HCT116 (cell line): Measurements from ENCODE around the gene SMG6. TPM values are rescaled to one million over a fixed set of nuclear protein-coding genes. Genes with fewer than 3 reads are reported as not detected.

Experiments used
- ATAC-seq: fragments of 200-7000 bp; cut with Tn5 transposase; 2 replicates; pipeline ENCODE4 v1.9.1; 2020; ENCODE audit warnings: mild to moderate bottlenecking, moderate library complexity
- BruUV-seq: library from RNA; stranded (reverse); fragments of 400-500 nt; replicated peaks from 2 replicates; lab custom pipeline; 2021; lab: Mats Ljungman, UMichigan
- CTCF ChIA-PET: fragments of 300-600 bp; sonication (Branson Sonifier 250); formaldehyde crosslinking; loops from one replicate; lab custom pipeline; 2021; ENCODE audit warnings: antibody characterized with exemption; lab: Charles Lee
- POLR2A ChIA-PET: fragments of 300-600, 350-600 bp; sonication (Branson Sonifier 250); formaldehyde crosslinking; loops from one replicate; lab custom pipeline; 2021; ENCODE audit warnings: antibody characterized with exemption; lab: Charles Lee
- RAD21 ChIA-PET, 2 experiments: fragments of 300-600 bp; sonication (Branson Sonifier 250); formaldehyde crosslinking; loops; one replicate each; lab custom pipeline; 2023; ENCODE audit warnings: low total read pairs in 2 of 2; ENCODE audit not compliant: uncharacterized antibody in 2 of 2, unreplicated experiment in 2 of 2, low non-redundant PET in 1 of 2; lab: Charles Lee
- DNase-seq: peaks from one replicate; pipeline ENCODE4 v3.0.0-alpha.2; 2010; ENCODE audit warnings: low read depth, low spot score
- H2AFZ ChIP-seq: fragments of 200-600 bp; shearing (Covaris generic), sonication (generic); 2 replicates; pipeline ENCODE4 v1.6.1; 2017; ENCODE audit warnings: low read depth, mixed run types, mixed read lengths, antibody characterized with exemption, low read length; ENCODE audit not compliant: poor library complexity, severe bottlenecking
- H3K27ac ChIP-seq: 2 replicates; pipeline ENCODE4 v1.5.1; 2012; ENCODE audit warnings: low read depth, low read length
- H3K27me3 ChIP-seq: fragments of 200-600 bp; sonication (generic); 2 replicates; pipeline ENCODE4 v1.6.1; 2016; ENCODE audit warnings: mixed run types, low read length, mixed read lengths; ENCODE audit not compliant: insufficient read depth
- H3K36me3 ChIP-seq, 2 experiments: fragments of 200-500 bp in 1 of 2; fragments of 200-600 bp in 1 of 2; sonication (Bioruptor generic) in 1 of 2; sonication (generic) in 1 of 2; 2 replicates each; pipeline versions ENCODE4 v1.5.1 to v1.6.1; 2014 to 2016; ENCODE audit warnings: low read length in 2 of 2, inconsistent platforms in 1 of 2, mixed read lengths in 1 of 2, mixed run types in 1 of 2; ENCODE audit not compliant: insufficient read depth in 2 of 2, control insufficient read depth in 1 of 2
- H3K4me1 ChIP-seq, 2 experiments: fragments of 200-600 bp in 1 of 2; sonication (generic) in 1 of 2; 2 replicates each; pipeline versions ENCODE4 v1.5.1 to v1.6.1; 2012 to 2017; ENCODE audit warnings: low read length in 2 of 2, inconsistent platforms in 1 of 2, mild to moderate bottlenecking in 1 of 2, mixed read lengths in 1 of 2, mixed run types in 1 of 2, moderate library complexity in 1 of 2; ENCODE audit not compliant: insufficient read depth in 2 of 2, control insufficient read depth in 1 of 2
- H3K4me2 ChIP-seq: fragments of 200-600 bp; sonication (generic); 2 replicates; pipeline ENCODE4 v1.6.1; 2017; ENCODE audit warnings: mixed run types, low read length, mixed read lengths
- H3K4me3 ChIP-seq, 2 experiments: fragments of 200-600 bp in 1 of 2; sonication (generic) in 1 of 2; replicated peaks in 1 of 2; 2 replicates each; pipeline ENCODE4 v1.5.1; 2011 to 2016; ENCODE audit warnings: low read length in 2 of 2, control low read depth in 1 of 2, low read depth in 1 of 2, mild to moderate bottlenecking in 1 of 2, mixed read lengths in 1 of 2, mixed run types in 1 of 2
- H3K79me2 ChIP-seq: fragments of 200-600 bp; sonication (generic); 2 replicates; pipeline ENCODE4 v1.6.1; 2017; ENCODE audit warnings: mild to moderate bottlenecking, mixed run types, low read length, moderate library complexity, mixed read lengths; ENCODE audit not compliant: insufficient read depth
- H3K9ac ChIP-seq: fragments of 200-600 bp; sonication (generic); 2 replicates; pipeline ENCODE4 v1.6.1; 2016; ENCODE audit warnings: low read length, mixed read lengths
- H3K9me2 ChIP-seq: fragments of 200-600 bp; sonication (generic), shearing (Covaris generic); 2 replicates; pipeline ENCODE4 v1.6.1; 2017; ENCODE audit warnings: mixed run types, mild to moderate bottlenecking, moderate library complexity; ENCODE audit not compliant: insufficient read depth
- H3K9me3 ChIP-seq, 2 experiments: fragments of 200-500 bp in 1 of 2; fragments of 200-600 bp in 1 of 2; sonication (Bioruptor generic) in 1 of 2; sonication (generic) in 1 of 2; 2 replicates each; pipeline ENCODE4 v1.6.1; 2014 to 2017; ENCODE audit warnings: low read length in 2 of 2, mixed read lengths in 2 of 2, inconsistent platforms in 1 of 2, low read depth in 1 of 2, mild to moderate bottlenecking in 1 of 2, mixed run types in 1 of 2, moderate library complexity in 1 of 2; ENCODE audit not compliant: control insufficient read depth in 1 of 2, insufficient read depth in 1 of 2
- H4K20me1 ChIP-seq: fragments of 200-600 bp; sonication (generic), shearing (Covaris generic); 2 replicates; pipeline ENCODE4 v1.6.1; 2017; ENCODE audit warnings: mixed run types, mild to moderate bottlenecking, moderate library complexity; ENCODE audit not compliant: insufficient read depth
- ATF3 ChIP-seq: IDR thresholded peaks from 2 replicates; pipeline ENCODE4 v1.6.1; 2012
- CEBPB ChIP-seq: IDR thresholded peaks from 2 replicates; pipeline ENCODE4 v1.6.1; 2012; ENCODE audit warnings: low read depth
- EGR1 ChIP-seq: IDR thresholded peaks from 2 replicates; pipeline ENCODE4 v1.6.1; 2012; ENCODE audit warnings: low read depth
- ELF1 ChIP-seq: IDR thresholded peaks from 2 replicates; pipeline ENCODE4 v1.6.1; 2012; ENCODE audit warnings: low read depth, borderline replicate concordance
- EZH2 ChIP-seq: fragments of 200-600 bp; sonication (generic); IDR thresholded peaks from 2 replicates; pipeline ENCODE4 v1.6.1; 2017; ENCODE audit warnings: antibody characterized with exemption, mixed run types
- EZH2phosphoT487 ChIP-seq: fragments of 200-600 bp; IDR thresholded peaks from 2 replicates; pipeline ENCODE4 v1.6.1; 2018; ENCODE audit warnings: antibody characterized with exemption, borderline replicate concordance
- POLR2A ChIP-seq: IDR thresholded peaks from 2 replicates; pipeline ENCODE4 v1.7.0; 2011; ENCODE audit warnings: borderline replicate concordance; ENCODE audit not compliant: insufficient read depth, insufficient read length; ENCODE audit errors: extremely low read depth
- POLR2AphosphoS5 ChIP-seq: IDR thresholded peaks from 2 replicates; pipeline ENCODE4 v1.6.1; 2011; ENCODE audit warnings: mild to moderate bottlenecking, low read depth, low read length, moderate library complexity
- SIN3A ChIP-seq: IDR thresholded peaks from 2 replicates; pipeline ENCODE4 v1.6.1; 2012; ENCODE audit warnings: low read depth
- SP1 ChIP-seq: IDR thresholded peaks from 2 replicates; pipeline ENCODE4 v1.6.1; 2012; ENCODE audit warnings: low read depth
- TCF7L2 ChIP-seq: IDR thresholded peaks from 2 replicates; pipeline ENCODE4 v1.7.0; 2011; ENCODE audit warnings: borderline replicate concordance, inconsistent platforms; ENCODE audit not compliant: insufficient read depth, insufficient read length; ENCODE audit errors: extremely low read depth
- YY1 ChIP-seq: IDR thresholded peaks from 2 replicates; pipeline ENCODE4 v1.6.1; 2011; ENCODE audit warnings: low read length, low read depth, moderate library complexity, mild to moderate bottlenecking; ENCODE audit not compliant: insufficient replicate concordance; ENCODE audit errors: extremely low read depth
- ZFX ChIP-seq: fragments of 450-650 bp; IDR thresholded peaks from 2 replicates; pipeline ENCODE4 v1.6.1; 2017
- intact Hi-C: fragments of 100-400 bp; cut with micrococcal nuclease; formaldehyde crosslinking; loops from 2 replicates; pipeline ENCODE4 v1.10.0; 2022
- total RNA-seq: library from RNA; stranded (reverse); gene quantifications from one replicate; pipeline ENCODE4 v1.2.1, GENCODE V29; 2021; ENCODE audit not compliant: unreplicated experiment
- TF ChIP-seq, protein P1 (sequence below): IDR thresholded peaks from 2 replicates; pipeline ENCODE4 v1.6.1; 2011; ENCODE audit warnings: mild to moderate bottlenecking, low read length, moderate library complexity; ENCODE audit not compliant: insufficient replicate concordance; ENCODE audit errors: extremely low read depth

SMG6 gene
- total RNA-seq, 1 experiment from 2014 or later: 23.1 TPM

- intact Hi-C loops: loop anchor here (5.0 kb wide), 1 partner anchor 70 kb away; no protein-coding TSS in a partner anchor
- peak within 1 kb of the TSS; percentile 61 for H2AFZ ChIP-seq
- peak; percentile 68 for ATAC-seq
These were observed 33.4 kb upstream of the SMG6 start, which contains the start of gene SGSM2 for GRCh38 chr17:2336852-2337543. SGSM2 (plus strand) TSS chr17:2337501; CDS start chr17:2337689, 188 bp downstream.

DNA sequence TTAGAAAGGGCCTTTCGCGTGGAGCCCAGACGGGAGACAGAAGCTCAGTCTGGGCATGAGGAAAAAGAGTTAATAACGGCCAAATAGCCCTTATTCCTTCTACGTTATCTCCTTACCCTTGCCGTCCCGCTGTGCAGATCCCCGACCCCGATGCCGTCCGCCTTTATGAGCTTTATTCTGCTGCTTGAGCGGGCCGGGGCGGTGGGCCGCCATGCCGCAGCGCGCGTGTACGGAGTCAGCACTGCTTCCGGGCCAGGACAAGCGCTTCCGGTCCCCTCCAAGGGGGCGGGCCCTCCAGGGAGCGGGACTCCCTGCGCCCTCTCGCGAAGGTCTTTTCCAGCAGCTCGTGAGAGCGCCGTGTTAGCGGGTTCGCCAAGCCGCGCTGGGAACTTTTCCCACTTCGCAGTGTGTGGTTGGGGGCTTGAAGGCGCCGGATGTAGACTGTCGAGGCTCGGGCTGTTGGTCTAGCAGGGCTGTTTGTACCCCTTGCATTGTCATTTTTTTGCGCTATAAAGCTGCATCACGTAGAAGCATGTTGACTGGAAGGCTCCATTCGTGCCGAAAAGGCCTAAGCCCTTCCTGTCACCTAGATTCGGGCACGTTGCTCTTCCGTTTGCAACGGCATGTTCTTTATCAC is 32.7 kb upstream of the SMG6 start, which contains the start of gene TSR1:
TSR1 (minus strand) TSS at position 243 of the 637 bp plus-strand sequence; CDS start at position 213, 30 bp downstream.
- H4K20me1 ChIP-seq: peaks cover 20% of the 10 kb centered on the region; the same call in 1 of the 2 replicates
- H3K79me2 ChIP-seq: peaks cover 70% of the 10 kb centered on the region
- intact Hi-C loops: loop anchor here (5.0 kb wide), 1 partner anchor 71 kb away; no protein-coding TSS in a partner anchor
- H3K9me3 ChIP-seq: no peaks in the 10 kb centered on the region
- H3K4me2 ChIP-seq: peak within 1 kb of the TSS; percentile 95
- H3K27ac ChIP-seq: peak within 1 kb of the TSS; percentile 86
- peaks cover 31 to 43% of the 10 kb centered on the region in 2 experiments for H3K36me3 ChIP-seq
- ATAC-seq (peak; percentile 81), DNase-seq (peak; percentile 74)
- ChIA-PET RAD21 (interaction anchor here in 1 of 2 experiments (1.2 kb wide), 1 partner anchor 57 kb away, joined by 3 read pairs; no protein-coding TSS in a partner anchor), POLR2A (interaction anchor here (0.9 to 1.5 kb wide), 10 partner anchors 10 to 71 kb away, joined by 3 to 6 read pairs (median 4); partner anchors contain the start of genes SMG6 and SRR), CTCF (interaction anchor here (0.6 to 1.3 kb wide), 7 partner anchors 16 to 278 kb away, joined by 3 to 6 read pairs (median 3); no protein-coding TSS in a partner anchor)
- H2AFZ ChIP-seq: no peak within 1 kb of the TSS
- peak within 1 kb of the TSS; percentile 94 for H3K9ac ChIP-seq
- H3K27me3 ChIP-seq: no peaks in the 10 kb centered on the region
- H3K9me2 ChIP-seq: no peaks in the 10 kb centered on the region
- H3K4me3 ChIP-seq: peak within 1 kb of the TSS; percentile 82 to 99
- H3K4me1 ChIP-seq: peaks cover 2 to 29% of the 10 kb centered on the region in 2 experiments; a peak in 3 of 4 replicates
- no TSS peak for BruUV-seq
- peak; percentile 68; the same call in 1 of the 2 replicates for TF ChIP-seq EGR1
- peak; percentile 96 for TF ChIP-seq POLR2A
- TF ChIP-seq POLR2AphosphoS5: peak; percentile 94
- TF ChIP-seq SIN3A: peak; percentile 79; the same call in 1 of the 2 replicates
- TF ChIP-seq, protein P1, sequence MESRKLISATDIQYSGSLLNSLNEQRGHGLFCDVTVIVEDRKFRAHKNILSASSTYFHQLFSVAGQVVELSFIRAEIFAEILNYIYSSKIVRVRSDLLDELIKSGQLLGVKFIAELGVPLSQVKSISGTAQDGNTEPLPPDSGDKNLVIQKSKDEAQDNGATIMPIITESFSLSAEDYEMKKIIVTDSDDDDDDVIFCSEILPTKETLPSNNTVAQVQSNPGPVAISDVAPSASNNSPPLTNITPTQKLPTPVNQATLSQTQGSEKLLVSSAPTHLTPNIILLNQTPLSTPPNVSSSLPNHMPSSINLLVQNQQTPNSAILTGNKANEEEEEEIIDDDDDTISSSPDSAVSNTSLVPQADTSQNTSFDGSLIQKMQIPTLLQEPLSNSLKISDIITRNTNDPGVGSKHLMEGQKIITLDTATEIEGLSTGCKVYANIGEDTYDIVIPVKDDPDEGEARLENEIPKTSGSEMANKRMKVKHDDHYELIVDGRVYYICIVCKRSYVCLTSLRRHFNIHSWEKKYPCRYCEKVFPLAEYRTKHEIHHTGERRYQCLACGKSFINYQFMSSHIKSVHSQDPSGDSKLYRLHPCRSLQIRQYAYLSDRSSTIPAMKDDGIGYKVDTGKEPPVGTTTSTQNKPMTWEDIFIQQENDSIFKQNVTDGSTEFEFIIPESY: peak; percentile 76
- no peak for TF ChIP-seq TCF7L2
- TF ChIP-seq ELF1: no peak; the same call in 1 of the 2 replicates
- no peak for TF ChIP-seq EZH2
- peak; percentile 94 for TF ChIP-seq YY1
- peak; percentile 76 for TF ChIP-seq ZFX
- peak; percentile 55; the same call in 1 of the 2 replicates for TF ChIP-seq SP1

More at GRCh38 chr17:2336852-2337543, 33.4 kb upstream of the SMG6 start, which contains the start of gene SGSM2:
- RAD21 ChIA-PET: interaction anchor here in 1 of 2 experiments (1.2 kb wide), 1 partner anchor 56 kb away, joined by 3 read pairs; no protein-coding TSS in a partner anchor
- peaks cover 16% of the 10 kb centered on the region; the same call in 1 of the 2 replicates for H4K20me1 ChIP-seq
- H3K9me2 ChIP-seq: no peaks in the 10 kb centered on the region
- H3K4me2 ChIP-seq: peak within 1 kb of the TSS; percentile 95
- H3K79me2 ChIP-seq: peaks cover 64% of the 10 kb centered on the region
- no peaks in the 10 kb centered on the region for H3K27me3 ChIP-seq
- no peaks in the 10 kb centered on the region for H3K9me3 ChIP-seq
- peaks cover 2 to 29% of the 10 kb centered on the region in 2 experiments; a peak in 3 of 4 replicates for H3K4me1 ChIP-seq
- H3K4me3 ChIP-seq: peak within 1 kb of the TSS; percentile 82 to 99
- TSS peak; percentile 65 for BruUV-seq
- DNase-seq: no peak
- CTCF ChIA-PET: interaction anchor here (1.1 to 1.3 kb wide), 2 partner anchors 16 to 46 kb away, joined by 3 to 6 read pairs; no protein-coding TSS in a partner anchor
- peak within 1 kb of the TSS; percentile 86 for H3K27ac ChIP-seq
- peak within 1 kb of the TSS; percentile 94 for H3K9ac ChIP-seq
- TF ChIP-seq YY1 (peak; percentile 86), EZH2phosphoT487 (no peak), CEBPB (no peak), ATF3 (no peak), ZFX (peak; percentile 8; the same call in 1 of the 2 replicates)
- peaks cover 24 to 42% of the 10 kb centered on the region in 2 experiments for H3K36me3 ChIP-seq
- POLR2A ChIA-PET: interaction anchor here (1.0 to 1.5 kb wide), 9 partner anchors 9 to 57 kb away, joined by 3 to 6 read pairs (median 4); partner anchors contain the start of genes SMG6 and SRR
